ENCODE results near the gene BRIP1. TPM values are rescaled to one million over a fixed set of nuclear protein-coding genes. Genes with fewer than 3 reads are reported as not detected.
"Not testable (repeated sequence)": the region's sequence is repeated elsewhere in the genome, so short reads cannot be mapped to it uniquely, and the experiment has no call there.

BRIP1 gene
- total RNA-seq, 2 experiments from 2014 or later, result 13.2 to 14.5 TPM

- Mint-ChIP-seq H3K36me3 (ENCODE audit: low read depth) (peaks cover 25% of the 10 kb centered on the region), H3K4me3 (no peak overlapping the region), H3K27ac (no peak overlapping the region), H3K9me3 (peaks cover 3% of the 10 kb centered on the region), H3K27me3 (no peaks in the 10 kb centered on the region), H3K4me1 (ENCODE audit: low read depth) (no peaks in the 10 kb centered on the region)
- CTCF ChIA-PET, result no interaction called here
- DNase-seq (no peak), ATAC-seq (no peak)
- intact Hi-C loops (cut with micrococcal nuclease), result no loop called here
- POLR2A ChIA-PET, result interaction anchor here (0.6 kb wide), 1 partner anchor 92 kb away, joined by 3 read pairs; no protein-coding TSS in a partner anchor
- no peak for TF ChIP-seq CTCF (IDR thresholded peaks at IDR 0.05)
Observed at GRCh38 chr17:61827649-61828395, 35.5 kb downstream of the BRIP1 start.

GRCh38 chr17:61826866-61827265 is 36.5 kb downstream of the BRIP1 start:
- intact Hi-C loops (cut with micrococcal nuclease); POLR2A ChIA-PET; DNase-seq; H3K27me3 Mint-ChIP-seq; H3K4me1 Mint-ChIP-seq (ENCODE audit: low read depth); CTCF ChIA-PET; H3K9me3 Mint-ChIP-seq; H3K4me3 Mint-ChIP-seq; ATAC-seq; H3K27ac Mint-ChIP-seq: not testable (repeated sequence)
- H3K36me3 Mint-ChIP-seq (ENCODE audit: low read depth), result peaks cover 25% of the 10 kb centered on the region

GRCh38 chr17:61826198-61826597 is 37.1 kb downstream of the BRIP1 start:
- H3K4me1 Mint-ChIP-seq (ENCODE audit: low read depth); H3K4me3 Mint-ChIP-seq; DNase-seq; H3K9me3 Mint-ChIP-seq; H3K27ac Mint-ChIP-seq; H3K27me3 Mint-ChIP-seq; intact Hi-C loops (cut with micrococcal nuclease); CTCF ChIA-PET; ATAC-seq; POLR2A ChIA-PET: not testable (repeated sequence)
- peaks cover 30% of the 10 kb centered on the region for H3K36me3 Mint-ChIP-seq (ENCODE audit: low read depth)

- CTCF ChIA-PET, result no interaction called here
- H3K27ac Mint-ChIP-seq, result no peak overlapping the region
- TF ChIP-seq CTCF (IDR thresholded peaks at IDR 0.05), result no peak
- no peaks in the 10 kb centered on the region for H3K27me3 Mint-ChIP-seq
- ATAC-seq (no peak), DNase-seq (no peak)
- H3K9me3 Mint-ChIP-seq, result peaks cover 3% of the 10 kb centered on the region
- POLR2A ChIA-PET, result no interaction called here
- peaks cover 35% of the 10 kb centered on the region for H3K36me3 Mint-ChIP-seq (ENCODE audit: low read depth)
- intact Hi-C loops (cut with micrococcal nuclease), result no loop called here
- H3K4me1 Mint-ChIP-seq (ENCODE audit: low read depth), result no peaks in the 10 kb centered on the region
- H3K4me3 Mint-ChIP-seq, result no peak overlapping the region
Observed at GRCh38 chr17:61825448-61826137, 37.7 kb downstream of the BRIP1 start.

- no peak for ATAC-seq
- Mint-ChIP-seq H3K4me1 (ENCODE audit: low read depth) (no peaks in the 10 kb centered on the region), H3K4me3 (no peak overlapping the region), H3K27ac (no peak overlapping the region), H3K27me3 (no peaks in the 10 kb centered on the region), H3K9me3 (no peaks in the 10 kb centered on the region), H3K36me3 (ENCODE audit: low read depth) (peaks cover 38% of the 10 kb centered on the region)
- no peak for TF ChIP-seq CTCF (IDR thresholded peaks at IDR 0.05)
- intact Hi-C loops (cut with micrococcal nuclease), result no loop called here
- CTCF ChIA-PET, result no interaction called here
- POLR2A ChIA-PET, result no interaction called here
- DNase-seq, result no peak
Observed at GRCh38 chr17:61822326-61823285, 40.7 kb downstream of the BRIP1 start.

Data from activated CD8-positive, alpha-beta T cell treated with anti-CD3 and anti-CD28 coated beads for 36 hours (primary cell).